HG03159 (cell line): ENCODE data around the gene ACSS3.
"Not testable (repeated sequence)": the region's sequence is repeated elsewhere in the genome, so short reads cannot be mapped to it uniquely, and the experiment has no call there.

ENCODE experiments used
- ATAC-seq: cut with Tn5 transposase; IDR thresholded peaks from one replicate; pipeline ENCODE4 v1.9.1; 2021; ENCODE audit warnings: mild to moderate bottlenecking, moderate library complexity; ENCODE audit not compliant: unreplicated experiment

Gene ACSS3, protein sequence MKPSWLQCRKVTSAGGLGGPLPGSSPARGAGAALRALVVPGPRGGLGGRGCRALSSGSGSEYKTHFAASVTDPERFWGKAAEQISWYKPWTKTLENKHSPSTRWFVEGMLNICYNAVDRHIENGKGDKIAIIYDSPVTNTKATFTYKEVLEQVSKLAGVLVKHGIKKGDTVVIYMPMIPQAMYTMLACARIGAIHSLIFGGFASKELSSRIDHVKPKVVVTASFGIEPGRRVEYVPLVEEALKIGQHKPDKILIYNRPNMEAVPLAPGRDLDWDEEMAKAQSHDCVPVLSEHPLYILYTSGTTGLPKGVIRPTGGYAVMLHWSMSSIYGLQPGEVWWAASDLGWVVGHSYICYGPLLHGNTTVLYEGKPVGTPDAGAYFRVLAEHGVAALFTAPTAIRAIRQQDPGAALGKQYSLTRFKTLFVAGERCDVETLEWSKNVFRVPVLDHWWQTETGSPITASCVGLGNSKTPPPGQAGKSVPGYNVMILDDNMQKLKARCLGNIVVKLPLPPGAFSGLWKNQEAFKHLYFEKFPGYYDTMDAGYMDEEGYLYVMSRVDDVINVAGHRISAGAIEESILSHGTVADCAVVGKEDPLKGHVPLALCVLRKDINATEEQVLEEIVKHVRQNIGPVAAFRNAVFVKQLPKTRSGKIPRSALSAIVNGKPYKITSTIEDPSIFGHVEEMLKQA

GRCh38 chr12:81077686-81078441 lies at the start of gene ACSS3:
Gene ACSS3, plus strand, starts transcription at chr12:81078079. Its CDS starts 42 bp downstream, at chr12:81078121.
- no peak for ATAC-seq

DNA sequence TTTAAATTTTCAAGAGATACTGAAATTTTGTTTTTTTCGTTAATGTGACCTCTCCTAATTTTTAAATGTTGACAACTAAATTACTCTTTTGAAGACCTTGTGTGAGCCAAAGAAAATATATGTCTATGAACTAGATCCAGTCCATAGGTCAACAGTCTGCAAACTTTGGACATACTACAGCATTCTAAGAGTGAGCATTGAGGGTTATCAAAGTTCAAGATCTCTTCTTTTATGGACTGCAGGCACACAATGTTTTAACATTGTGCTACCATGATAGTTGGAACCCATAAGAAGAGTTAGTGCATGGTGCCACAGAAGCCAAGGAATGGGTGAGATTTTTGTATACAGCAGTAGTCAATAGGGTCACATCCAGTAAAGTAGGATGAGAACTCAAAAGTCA lies 43.0 kb upstream of the ACSS3 start:
- no peak for ATAC-seq

DNA sequence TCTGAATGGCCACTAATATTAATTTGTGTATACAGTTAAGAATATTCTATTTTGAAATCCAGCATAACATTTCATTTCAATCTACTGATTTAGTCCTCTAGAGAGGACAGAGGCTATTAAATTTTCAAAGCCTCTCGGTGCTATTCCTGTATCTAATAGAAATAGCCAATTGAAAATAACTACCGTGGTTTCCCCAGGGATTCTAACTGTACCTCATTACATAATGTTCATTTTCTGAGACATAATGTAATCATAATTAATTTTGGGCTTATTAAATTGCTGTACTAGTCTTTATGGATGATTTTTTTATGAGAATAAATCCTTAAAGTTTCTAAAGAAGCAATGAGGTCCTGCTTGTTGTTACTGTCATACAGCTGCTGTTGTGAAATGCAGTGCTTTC lies 38.6 kb upstream of the ACSS3 start:
- ATAC-seq: no peak

- no peak for ATAC-seq
Measured at GRCh38 chr12:81043979-81044740, 33.7 kb upstream of the ACSS3 start.

- ATAC-seq: not testable (repeated sequence)
Measured at GRCh38 chr12:81064971-81065370, 12.9 kb upstream of the ACSS3 start.

GRCh38 chr12:81070846-81071245 lies 7.0 kb upstream of the ACSS3 start:
- no peak for ATAC-seq

DNA sequence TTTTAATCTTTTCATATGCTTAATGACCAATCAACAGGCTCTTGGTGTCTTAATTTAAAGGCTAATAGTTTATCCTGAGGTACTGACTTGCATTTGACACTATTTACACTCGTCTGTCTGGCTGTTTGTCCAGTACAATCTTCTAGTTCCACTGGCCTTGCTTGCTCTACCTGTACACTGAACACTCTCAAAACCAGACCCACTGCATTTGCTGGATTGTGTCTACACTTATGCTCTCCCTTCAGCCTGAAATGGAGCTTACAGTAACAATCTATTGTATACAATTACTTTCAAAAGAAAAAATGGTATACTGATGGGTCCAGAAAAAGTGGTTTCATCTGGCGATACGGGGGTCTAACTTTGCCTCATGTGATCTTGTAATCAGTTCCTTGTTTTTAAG lies 2.3 kb upstream of the ACSS3 start:
- ATAC-seq: no peak

DNA sequence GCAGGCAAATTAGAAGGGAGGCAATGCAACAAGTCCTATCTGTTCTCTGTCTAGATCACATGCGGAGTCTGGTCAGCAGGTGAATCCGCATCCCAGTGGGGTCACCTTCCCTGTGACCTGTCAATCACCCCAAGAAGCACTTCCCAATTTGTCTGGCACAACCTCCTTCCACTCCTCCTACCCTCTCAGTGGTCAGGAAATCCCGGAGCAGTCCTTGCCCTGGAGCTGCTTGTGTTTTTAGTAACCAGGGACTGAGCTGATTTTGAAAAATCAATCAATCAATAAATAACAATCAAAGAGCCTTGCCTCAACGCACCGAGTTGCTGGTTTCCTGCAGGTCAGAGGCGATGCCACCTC lies 572 bp upstream of the ACSS3 start:
- no peak for ATAC-seq

GRCh38 chr12:81078469-81079196 lies 754 bp downstream of the ACSS3 start:
- ATAC-seq: no peak

DNA sequence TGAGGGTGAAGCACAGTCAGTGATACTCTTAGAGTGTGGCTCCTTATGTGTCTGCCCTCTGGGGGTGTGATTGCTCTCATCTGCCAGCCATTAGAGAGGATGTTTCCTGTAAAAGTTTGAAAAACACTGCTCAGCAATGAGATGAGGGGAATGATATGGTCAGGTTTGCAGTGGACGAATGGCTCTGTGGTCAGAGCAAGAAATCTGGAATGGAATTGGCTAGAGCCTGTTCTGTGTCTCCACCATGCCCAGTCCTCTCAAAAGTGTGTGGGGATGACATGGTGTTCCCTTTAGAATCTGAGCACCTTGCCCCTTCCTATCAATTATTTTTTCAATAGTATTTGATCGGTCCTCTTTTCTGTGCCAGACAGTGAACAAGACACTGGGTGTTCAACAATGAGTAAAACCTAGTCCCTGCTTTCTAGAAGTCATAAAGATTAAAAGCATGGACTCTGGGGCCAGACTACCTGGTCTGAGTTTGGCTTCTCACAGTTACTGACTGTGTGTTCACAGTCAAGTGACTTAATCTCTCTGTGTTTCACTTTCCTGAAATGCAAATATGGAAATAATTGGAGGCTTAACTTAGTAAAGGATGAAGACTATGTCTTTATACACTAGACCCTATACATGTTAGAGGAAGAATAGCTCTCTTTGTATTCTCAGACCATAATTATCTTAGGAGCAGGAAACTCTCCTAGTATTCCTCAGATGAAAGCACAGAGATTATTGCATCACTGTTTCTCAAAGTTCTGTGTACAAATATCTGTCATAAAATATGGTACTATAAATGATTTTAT lies 1.6 kb downstream of the ACSS3 start:
- no peak for ATAC-seq

GRCh38 chr12:81080431-81080983 lies 2.6 kb downstream of the ACSS3 start:
- ATAC-seq: no peak

DNA sequence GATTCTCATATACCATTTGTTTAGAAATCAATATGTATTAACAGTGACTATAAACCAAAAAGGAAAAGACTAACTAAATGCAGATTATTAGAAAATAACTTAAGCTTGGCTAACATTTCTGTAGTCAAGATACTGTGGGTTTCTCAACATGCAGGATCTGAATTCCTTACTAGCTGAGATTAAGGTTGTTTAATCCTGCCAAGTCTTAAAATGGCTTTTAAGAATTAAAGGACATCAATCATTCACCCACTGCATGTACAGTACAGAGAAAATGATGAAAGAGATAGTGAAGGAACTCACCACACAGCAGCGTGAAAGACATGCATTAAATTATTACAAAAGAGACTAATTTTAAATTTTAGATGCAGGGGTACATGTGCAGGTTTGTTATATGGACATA lies 3.8 kb downstream of the ACSS3 start:
- ATAC-seq: no peak

DNA sequence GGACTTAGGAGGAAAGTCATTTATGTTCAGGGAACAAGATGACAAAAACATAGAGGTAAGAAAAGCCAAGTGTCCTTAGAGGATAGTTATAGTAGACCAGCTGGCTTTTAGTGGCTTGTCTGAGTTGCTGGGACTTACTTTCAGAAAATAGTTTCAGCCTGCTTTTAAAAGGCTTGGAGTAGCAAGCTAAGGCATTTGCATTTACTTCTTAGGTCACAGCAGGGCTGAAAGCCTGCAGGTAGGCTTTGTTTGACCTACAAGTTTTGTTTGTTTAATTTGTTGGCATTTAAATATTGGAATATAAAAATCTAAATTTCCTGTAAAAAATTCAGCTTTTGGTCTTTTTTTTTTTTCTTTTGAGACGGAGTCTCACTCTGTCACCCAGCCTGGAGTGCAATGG lies 5.1 kb downstream of the ACSS3 start:
- no peak for ATAC-seq

GRCh38 chr12:81083906-81084513 lies 6.1 kb downstream of the ACSS3 start:
- ATAC-seq: no peak

GRCh38 chr12:81084811-81085350 lies 7.0 kb downstream of the ACSS3 start:
- no peak for ATAC-seq

DNA sequence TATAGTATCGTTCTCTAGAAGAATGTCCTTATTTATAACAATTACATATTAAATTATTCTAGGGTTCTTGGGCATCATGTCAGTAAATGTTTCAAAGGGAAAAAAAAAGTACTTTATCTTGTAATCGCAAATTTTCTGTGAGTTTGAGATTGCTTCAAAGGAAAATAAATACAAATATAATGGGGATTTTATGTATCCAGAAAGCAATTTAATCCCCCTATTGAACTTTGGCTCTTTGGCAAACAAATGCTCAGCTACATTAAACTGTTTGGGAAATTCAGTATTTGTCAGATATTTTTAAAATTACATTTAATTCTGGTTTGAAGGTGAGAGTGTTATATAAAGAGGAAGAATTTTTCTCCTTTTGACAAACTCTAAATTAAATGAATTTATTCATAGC lies 8.0 kb downstream of the ACSS3 start:
- ATAC-seq: no peak

- ATAC-seq: no peak
Measured at GRCh38 chr12:81086342-81086741, 8.5 kb downstream of the ACSS3 start.

- no peak for ATAC-seq
Measured at GRCh38 chr12:81088221-81088620, 10.3 kb downstream of the ACSS3 start.

DNA sequence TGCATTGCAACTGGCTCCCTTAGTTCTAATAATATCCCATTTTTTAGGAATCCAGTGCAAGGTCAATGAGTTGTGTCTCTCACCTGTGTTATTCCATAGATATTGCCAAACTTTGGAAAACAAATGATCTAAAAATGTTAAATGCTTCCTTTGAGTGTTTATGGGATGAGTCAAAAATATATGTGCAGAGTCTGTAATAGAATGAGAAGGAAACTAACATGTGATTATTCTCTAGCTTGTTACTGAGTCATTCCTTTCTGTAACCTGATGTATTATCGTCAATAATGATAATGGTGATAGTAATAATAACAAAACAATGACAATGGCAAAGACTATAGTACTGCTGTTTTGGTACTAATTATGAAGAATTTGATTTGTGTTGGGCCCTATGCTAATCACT lies 11.5 kb downstream of the ACSS3 start:
- no peak for ATAC-seq
